Endothelial cell (in vitro differentiated cells): ENCODE results near the gene GABRG3. TPM values are rescaled to one million over a fixed set of nuclear protein-coding genes. Genes with fewer than 3 reads are reported as not detected.

Source experiments
- DNase-seq: peaks from one replicate; pipeline ENCODE4 v3.0.0; 2021; ENCODE audit warnings: low spot score
- H3K27ac Mint-ChIP-seq: one replicate; pipeline ENCODE4 v1.8.0; 2021; ENCODE audit warnings: mixed read lengths, inconsistent platforms; ENCODE audit not compliant: unreplicated experiment
- H3K27me3 Mint-ChIP-seq: one replicate; pipeline ENCODE4 v1.8.0; 2021; ENCODE audit warnings: mild to moderate bottlenecking, moderate library complexity, mixed read lengths, inconsistent platforms; ENCODE audit not compliant: unreplicated experiment
- H3K36me3 Mint-ChIP-seq: one replicate; pipeline ENCODE4 v1.8.0; 2021; ENCODE audit warnings: mild to moderate bottlenecking, low read depth, mixed read lengths, inconsistent platforms; ENCODE audit not compliant: unreplicated experiment
- H3K4me1 Mint-ChIP-seq: one replicate; pipeline ENCODE4 v1.8.0; 2021; ENCODE audit warnings: mild to moderate bottlenecking, mixed read lengths, inconsistent platforms; ENCODE audit not compliant: unreplicated experiment
- H3K4me3 Mint-ChIP-seq: one replicate; pipeline ENCODE4 v1.8.0; 2021; ENCODE audit warnings: mild to moderate bottlenecking, mixed read lengths, inconsistent platforms; ENCODE audit not compliant: unreplicated experiment
- H3K9me3 Mint-ChIP-seq: one replicate; pipeline ENCODE4 v1.8.0; 2021; ENCODE audit warnings: mixed read lengths, inconsistent platforms; ENCODE audit not compliant: unreplicated experiment
- total RNA-seq: library from RNA; stranded (reverse); fragmentation: NEBNext Ultra II Directional; extraction: Animal tissue kit (Norgen Biotek cat#: 25700); gene quantifications from one replicate; pipeline ENCODE4 v1.2.1, GENCODE V29; 2021; ENCODE audit not compliant: unreplicated experiment
- TF ChIP-seq, protein P1 (sequence below): fragments of 200-600 bp; sonication (generic); IDR thresholded peaks from one replicate; pipeline ENCODE4 v1.5.0; 2021; ENCODE audit warnings: antibody characterized with exemption; ENCODE audit not compliant: unreplicated experiment

Gene GABRG3
- total RNA-seq, 1 donor from 2014 or later: 0.21 TPM

- no peaks in the 10 kb centered on the region for H3K36me3 Mint-ChIP-seq
- DNase-seq: no peak
- H3K4me3 Mint-ChIP-seq: no peak overlapping the region
- H3K27me3 Mint-ChIP-seq: no peaks in the 10 kb centered on the region
- H3K4me1 Mint-ChIP-seq: peaks cover 3% of the 10 kb centered on the region
- H3K27ac Mint-ChIP-seq: no peak overlapping the region
- TF ChIP-seq, protein P1, sequence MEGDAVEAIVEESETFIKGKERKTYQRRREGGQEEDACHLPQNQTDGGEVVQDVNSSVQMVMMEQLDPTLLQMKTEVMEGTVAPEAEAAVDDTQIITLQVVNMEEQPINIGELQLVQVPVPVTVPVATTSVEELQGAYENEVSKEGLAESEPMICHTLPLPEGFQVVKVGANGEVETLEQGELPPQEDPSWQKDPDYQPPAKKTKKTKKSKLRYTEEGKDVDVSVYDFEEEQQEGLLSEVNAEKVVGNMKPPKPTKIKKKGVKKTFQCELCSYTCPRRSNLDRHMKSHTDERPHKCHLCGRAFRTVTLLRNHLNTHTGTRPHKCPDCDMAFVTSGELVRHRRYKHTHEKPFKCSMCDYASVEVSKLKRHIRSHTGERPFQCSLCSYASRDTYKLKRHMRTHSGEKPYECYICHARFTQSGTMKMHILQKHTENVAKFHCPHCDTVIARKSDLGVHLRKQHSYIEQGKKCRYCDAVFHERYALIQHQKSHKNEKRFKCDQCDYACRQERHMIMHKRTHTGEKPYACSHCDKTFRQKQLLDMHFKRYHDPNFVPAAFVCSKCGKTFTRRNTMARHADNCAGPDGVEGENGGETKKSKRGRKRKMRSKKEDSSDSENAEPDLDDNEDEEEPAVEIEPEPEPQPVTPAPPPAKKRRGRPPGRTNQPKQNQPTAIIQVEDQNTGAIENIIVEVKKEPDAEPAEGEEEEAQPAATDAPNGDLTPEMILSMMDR: no peak
- no peaks in the 10 kb centered on the region for H3K9me3 Mint-ChIP-seq
These were observed 512.1 kb downstream of the GABRG3 start for GRCh38 chr15:27483124-27483523.

GRCh38 chr15:27485265-27485664 lies 514.3 kb downstream of the GABRG3 start:
- H3K27me3 Mint-ChIP-seq: no peaks in the 10 kb centered on the region
- no peak overlapping the region for H3K4me3 Mint-ChIP-seq
- H3K36me3 Mint-ChIP-seq: no peaks in the 10 kb centered on the region
- H3K27ac Mint-ChIP-seq: no peak overlapping the region
- DNase-seq: no peak
- TF ChIP-seq, protein P1: no peak
- no peaks in the 10 kb centered on the region for H3K9me3 Mint-ChIP-seq
- H3K4me1 Mint-ChIP-seq: peaks cover 3% of the 10 kb centered on the region

DNA sequence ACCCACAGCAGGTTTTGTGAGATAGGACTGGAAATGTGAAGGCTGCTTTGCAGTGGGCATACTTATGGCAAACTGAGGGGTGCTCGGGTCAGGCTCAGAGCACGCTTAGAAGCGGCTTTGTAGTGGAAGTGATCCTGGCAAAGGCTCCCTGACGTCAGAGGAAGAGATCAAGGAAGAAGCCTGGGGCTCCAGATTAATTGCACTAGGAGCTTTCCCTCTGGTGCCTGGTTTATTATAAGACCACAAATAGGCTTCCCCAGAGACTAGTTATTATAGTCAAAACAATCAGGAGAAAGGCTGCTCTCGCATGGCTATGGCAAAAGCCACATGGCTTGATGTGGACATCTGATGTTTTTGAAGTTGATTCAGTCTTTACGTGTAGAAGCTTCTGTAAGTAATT lies 515.1 kb downstream of the GABRG3 start:
- TF ChIP-seq, protein P1: no peak
- no peaks in the 10 kb centered on the region for H3K36me3 Mint-ChIP-seq
- no peak overlapping the region for H3K4me3 Mint-ChIP-seq
- H3K4me1 Mint-ChIP-seq: peaks cover 3% of the 10 kb centered on the region
- no peak for DNase-seq
- H3K27ac Mint-ChIP-seq: no peak overlapping the region
- H3K27me3 Mint-ChIP-seq: no peaks in the 10 kb centered on the region
- no peaks in the 10 kb centered on the region for H3K9me3 Mint-ChIP-seq

- no peaks in the 10 kb centered on the region for H3K27me3 Mint-ChIP-seq
- H3K9me3 Mint-ChIP-seq: no peaks in the 10 kb centered on the region
- H3K27ac Mint-ChIP-seq: no peak overlapping the region
- DNase-seq: no peak
- H3K36me3 Mint-ChIP-seq: no peaks in the 10 kb centered on the region
- no peak overlapping the region for H3K4me3 Mint-ChIP-seq
- peaks cover 3% of the 10 kb centered on the region for H3K4me1 Mint-ChIP-seq
- TF ChIP-seq, protein P1: no peak
These were observed 516.0 kb downstream of the GABRG3 start for GRCh38 chr15:27486683-27487647.

GRCh38 chr15:27487846-27488245 lies 516.9 kb downstream of the GABRG3 start:
- H3K27ac Mint-ChIP-seq: no peak overlapping the region
- H3K4me1 Mint-ChIP-seq: peaks cover 3% of the 10 kb centered on the region
- no peaks in the 10 kb centered on the region for H3K36me3 Mint-ChIP-seq
- H3K9me3 Mint-ChIP-seq: no peaks in the 10 kb centered on the region
- TF ChIP-seq, protein P1: no peak
- H3K27me3 Mint-ChIP-seq: no peaks in the 10 kb centered on the region
- DNase-seq: no peak
- H3K4me3 Mint-ChIP-seq: no peak overlapping the region
